GM19328 (cell line): ENCODE measurements around the gene OIP5.
"Not testable (repeated sequence)": the region's sequence is repeated elsewhere in the genome, so short reads cannot be mapped to it uniquely, and the experiment has no call there.

Experiments used
- ATAC-seq: cut with Tn5 transposase; IDR thresholded peaks from one replicate; pipeline ENCODE4 v1.9.1; 2021; ENCODE audit warnings: mild to moderate bottlenecking, moderate library complexity; ENCODE audit not compliant: unreplicated experiment

OIP5 gene

DNA sequence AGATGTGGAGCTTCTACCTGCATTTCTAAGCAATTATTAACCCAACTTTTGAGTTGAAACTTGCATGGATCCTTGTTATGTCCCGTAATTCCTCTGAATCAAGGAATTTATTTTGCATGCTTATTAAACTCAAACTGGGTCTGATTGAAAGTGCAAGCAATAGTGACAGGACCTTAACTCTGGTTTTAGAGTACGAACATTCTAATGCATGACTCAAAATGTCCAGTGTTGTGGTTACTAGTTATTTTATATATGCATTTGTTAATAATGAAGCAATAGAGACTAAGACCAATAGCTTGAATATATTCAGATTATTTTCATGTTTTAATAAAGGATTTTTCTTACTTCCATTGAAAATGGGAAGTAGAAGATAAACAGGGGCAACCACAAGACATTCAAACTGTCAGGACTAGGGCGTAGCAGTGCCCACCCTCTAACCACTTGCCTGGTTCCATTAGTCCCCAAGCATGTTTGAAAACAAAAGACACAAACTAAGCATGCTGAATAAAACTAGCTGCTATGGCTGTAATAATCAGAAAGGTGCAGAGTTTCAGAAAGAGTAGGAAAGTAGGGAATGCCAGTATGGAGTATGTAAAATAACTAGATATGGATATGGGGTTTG lies 28.1 kb downstream of the OIP5 start:
- ATAC-seq, result no peak

DNA sequence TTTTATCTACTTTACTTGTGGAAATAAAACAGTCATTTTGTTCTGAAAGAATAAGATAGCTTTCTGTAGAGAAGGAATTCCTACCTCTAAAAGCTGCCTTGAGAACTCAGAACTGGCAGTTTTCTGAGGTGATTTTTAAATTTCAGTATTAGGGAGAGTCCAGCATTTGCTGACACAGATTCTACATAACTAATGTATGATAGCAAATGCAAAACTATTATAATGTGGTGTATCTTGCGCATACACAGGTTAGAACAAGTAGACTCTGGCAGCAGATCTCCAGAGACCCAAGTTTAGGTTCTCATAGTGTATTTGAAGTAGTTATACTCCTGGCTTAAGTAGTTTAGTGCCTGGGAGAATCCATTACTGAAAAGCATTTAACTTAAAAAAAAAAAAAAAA lies 30.8 kb downstream of the OIP5 start:
- no peak for ATAC-seq

DNA sequence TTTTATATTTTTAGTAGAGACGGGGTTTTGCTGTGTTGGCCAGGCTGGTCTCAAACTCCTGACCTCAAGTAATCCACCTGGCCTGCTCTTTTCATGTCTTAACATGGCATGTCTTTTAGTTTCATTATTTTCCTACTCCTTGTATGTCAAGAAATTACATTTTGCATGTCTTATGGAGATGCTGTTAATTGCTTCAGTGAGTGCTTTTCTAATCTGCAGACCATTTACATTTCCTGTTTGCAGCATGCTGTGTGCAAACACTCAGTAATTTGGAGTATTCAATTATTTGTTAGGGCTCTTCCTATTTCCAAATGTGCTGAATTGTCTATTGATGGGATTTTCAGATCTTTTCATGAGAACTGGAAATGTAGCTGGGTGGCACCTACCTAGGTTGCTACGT lies 31.3 kb downstream of the OIP5 start:
- ATAC-seq, result not testable (repeated sequence)

DNA sequence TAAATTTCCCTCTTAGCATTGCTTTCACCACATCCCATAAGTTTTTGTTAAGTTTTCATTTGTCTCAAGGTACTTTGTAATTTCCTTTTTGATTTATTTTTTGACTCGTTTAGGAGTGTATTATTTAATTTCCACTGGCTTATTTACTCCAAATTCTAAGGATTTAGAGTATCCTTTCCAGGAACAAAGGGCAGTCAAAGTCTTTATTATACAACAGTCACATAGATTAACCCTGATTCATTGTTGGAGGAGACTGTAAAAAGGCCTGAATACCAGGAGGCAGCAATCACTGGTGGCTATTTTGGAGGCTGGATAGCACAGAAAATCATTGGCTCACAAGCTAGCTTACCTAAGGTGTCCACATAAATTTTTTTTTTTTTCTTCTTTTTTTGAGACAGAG lies 39.9 kb downstream of the OIP5 start:
- ATAC-seq, result no peak

DNA sequence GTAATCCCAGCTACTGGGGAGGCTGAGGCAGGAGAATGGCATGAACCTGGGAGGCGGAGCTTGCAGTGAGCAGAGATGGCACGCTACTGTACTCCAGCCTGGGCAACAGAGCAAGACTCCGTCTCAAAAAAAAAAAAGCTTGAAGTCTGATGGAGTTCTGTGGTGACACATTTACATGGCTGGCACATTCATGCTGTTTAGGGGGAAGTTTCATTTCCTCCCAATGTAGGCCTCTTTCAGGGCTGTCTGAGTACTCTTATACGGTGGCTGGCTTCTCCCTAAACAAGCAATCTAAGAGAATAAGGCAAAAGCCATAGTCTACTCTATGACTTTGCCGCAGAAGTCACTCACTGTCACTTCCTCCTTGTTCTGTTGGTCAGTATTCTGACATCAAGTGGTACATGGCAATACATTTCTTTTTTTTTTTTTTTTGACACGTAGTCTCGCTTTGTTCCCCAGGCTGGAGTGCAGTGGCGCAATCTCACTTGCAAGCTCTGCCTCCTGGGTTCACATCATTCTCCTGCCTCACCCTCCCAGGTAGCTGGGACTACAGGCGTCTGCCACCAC lies 41.2 kb downstream of the OIP5 start:
- peak; percentile 68 for ATAC-seq

DNA sequence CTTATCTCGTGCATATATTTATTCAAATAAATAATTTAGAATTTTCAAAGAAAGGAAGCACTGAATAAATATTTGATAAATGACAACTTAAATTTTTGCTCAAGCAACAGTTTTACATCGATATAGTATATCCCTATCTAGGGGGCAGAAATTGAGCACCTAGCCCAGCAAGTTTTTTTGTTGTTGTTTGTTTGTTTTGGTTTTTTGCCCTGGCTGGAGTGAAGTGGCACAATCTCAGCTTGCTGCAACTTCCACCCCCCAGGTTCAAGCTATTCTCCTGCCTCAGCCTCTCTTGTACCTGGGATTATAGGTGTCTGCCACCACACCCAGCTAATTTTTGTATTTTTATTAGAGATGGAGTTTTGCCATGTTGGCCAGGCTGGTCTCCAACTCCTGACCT lies 42.4 kb downstream of the OIP5 start:
- no peak for ATAC-seq

DNA sequence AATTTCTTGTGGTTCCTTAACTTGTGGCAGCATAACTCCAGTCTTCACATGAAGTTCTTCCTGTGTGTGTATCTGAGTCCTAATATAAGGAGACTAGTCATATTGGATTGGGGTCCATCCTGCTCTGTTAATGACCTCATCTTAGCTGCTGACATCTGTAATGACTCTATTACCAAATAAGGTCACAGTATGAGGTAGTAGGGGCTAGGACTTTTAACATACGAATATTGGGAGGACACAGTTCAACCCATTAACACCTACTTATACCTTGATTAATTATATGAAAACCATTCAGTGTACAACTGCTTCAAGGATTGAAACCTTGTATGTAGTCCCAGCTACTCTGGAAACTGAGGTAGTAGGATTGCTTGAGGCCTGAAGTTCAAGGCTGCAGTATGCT lies 43.9 kb downstream of the OIP5 start:
- ATAC-seq, result no peak

DNA sequence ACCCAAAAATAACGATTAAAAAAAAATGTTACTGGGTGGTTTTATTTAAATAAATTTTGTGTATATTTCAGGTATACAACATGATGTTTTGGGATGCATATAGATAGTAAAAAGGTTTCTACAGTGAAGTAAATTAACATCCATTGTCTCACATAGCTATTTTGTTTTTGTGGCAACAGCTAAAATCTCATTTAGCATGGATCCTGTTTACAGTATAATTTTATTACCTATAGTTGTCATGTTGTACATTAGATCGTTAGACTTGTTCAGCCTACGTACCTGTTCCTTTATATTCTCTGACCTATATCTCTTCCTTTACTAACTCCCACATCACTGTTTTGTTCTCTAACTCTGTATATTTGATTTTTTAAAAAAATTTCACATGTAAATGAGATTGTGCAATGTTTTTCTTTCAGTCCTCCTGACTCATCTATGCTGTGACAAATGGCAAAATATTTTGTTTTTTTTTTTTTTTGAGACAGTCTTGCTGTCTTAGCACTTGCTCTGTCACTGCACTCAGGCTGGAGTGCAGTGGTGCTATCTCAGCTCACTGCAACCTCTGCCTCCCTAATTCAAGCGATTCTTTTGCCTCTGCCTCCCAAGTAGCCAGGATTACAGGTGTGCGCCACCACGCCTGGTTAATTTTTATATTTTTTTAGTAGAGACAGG lies 45.6 kb downstream of the OIP5 start:
- no peak for ATAC-seq

DNA sequence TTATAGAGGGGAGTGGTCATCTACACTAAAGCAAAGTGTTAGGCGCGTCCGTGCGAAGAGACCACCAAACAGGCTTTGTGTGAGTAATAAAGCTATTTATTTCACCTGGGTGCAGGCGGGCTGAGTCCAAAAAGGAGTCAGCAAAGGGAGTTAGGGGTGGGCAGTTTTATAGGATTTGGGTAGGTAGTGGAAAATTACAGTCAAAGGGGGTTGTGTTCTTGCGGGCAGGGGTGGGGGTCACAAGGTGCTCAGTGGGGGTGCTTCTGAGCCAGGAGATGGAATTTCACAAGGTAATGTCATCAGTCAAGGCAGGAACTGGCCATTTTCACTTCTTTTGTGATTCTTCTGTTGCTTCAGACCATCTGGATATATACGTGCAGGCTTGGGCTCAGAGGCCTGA lies 47.1 kb downstream of the OIP5 start:
- ATAC-seq, result no peak

DNA sequence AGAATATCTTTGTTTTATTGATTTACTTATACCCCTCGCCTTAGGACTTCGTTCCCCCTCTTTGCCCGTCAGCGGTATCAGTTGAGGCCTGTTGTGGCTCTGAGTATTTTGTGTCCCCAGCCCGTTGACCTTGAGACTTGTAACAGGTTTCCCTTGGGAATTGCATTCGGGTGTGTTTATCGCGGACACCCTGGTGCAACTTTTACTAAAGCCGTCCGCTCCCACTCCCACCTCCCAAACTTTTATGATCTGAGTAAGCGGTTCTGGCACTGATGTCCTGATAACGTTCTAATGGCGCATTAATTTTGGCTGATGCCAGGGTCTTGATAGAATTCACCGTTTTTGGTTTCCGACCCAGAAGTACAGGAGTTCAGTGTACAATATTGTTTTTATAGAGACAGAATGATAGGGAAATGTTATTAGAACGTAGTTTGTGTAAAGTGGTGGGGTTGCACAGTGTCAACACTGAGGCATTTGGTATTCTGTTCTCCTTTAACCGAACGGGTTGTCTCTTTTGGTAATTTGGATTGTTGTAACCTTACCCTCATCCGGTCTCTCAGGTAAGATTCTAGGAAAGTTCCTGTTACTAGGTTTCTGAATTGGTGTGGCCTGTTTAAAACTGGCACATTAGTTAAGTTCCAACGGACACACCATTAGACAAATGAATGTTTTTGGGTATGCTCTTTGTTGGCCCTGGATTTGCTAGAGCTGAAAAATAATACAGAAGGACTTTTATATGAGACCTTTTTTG lies 47.8 kb downstream of the OIP5 start:
- ATAC-seq, result no peak

DNA sequence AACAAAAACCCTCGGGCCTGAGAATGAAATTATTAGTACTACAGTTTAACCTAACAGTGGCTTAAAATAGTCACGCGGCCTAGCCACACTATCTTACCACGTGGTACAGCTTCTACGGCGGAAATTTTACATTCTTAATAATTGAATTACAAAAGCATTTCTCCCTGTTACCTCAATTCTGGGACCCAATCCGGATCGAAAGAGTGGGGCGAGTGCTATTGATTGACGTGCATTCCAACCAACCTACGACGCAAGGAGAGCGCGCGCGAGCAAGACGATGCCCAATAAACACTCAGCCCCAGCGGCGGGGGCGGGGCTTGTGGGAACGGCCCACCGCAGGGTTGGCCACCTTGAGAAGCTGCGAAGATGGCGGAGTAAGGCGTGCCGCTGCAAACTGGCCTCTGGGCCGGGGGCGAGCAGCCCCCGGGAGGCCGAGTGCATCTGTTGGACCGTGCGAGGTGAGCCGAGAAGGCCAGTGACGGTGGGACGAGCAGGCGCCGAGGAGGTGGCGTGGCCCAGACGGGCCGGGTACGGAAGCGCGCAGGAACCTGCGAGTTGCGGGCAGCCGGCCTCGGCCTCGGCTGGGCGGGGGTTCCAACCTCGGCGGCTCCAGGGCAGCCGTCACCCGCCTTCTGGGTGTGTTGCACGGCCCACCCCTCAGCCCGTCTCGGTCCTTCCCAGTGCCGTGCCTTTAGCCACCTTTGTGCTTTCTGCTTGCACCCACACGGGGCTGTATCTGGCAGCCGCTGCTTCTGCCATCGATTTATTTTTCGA lies 48.6 kb downstream of the OIP5 start:
- ATAC-seq, result peak; percentile 94

DNA sequence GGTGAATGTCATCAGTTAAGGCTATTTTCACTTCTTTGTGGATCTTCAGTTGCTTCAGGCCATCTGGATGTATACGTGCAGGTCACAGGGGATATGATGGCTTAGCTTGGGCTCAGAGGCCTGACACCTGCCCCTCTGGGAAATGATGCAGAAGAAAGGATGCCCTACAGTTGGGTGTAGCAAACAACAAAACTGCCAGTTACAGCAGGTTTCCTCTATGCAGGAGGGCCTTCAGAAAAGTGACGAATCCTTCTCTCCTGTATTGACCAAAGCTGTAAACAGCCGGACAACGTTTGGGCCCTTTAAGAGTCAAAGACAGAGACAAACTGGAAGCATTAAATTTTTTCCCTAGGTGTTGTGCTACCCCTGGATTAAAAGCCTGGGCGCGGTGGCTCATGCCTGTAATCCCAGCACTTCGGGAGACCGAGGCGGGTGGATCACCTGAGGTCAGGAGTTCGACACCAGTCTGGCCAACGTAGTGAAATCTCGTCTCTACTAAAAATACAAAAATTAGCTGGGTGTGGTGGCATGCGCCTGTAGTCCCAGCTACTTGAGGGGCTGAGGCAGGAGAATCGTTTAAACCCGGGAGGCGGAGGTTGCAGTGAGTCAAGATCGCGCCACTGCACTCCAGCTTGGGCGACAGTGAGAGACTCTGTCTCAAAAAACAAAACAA lies 49.3 kb downstream of the OIP5 start:
- not testable (repeated sequence) for ATAC-seq

DNA sequence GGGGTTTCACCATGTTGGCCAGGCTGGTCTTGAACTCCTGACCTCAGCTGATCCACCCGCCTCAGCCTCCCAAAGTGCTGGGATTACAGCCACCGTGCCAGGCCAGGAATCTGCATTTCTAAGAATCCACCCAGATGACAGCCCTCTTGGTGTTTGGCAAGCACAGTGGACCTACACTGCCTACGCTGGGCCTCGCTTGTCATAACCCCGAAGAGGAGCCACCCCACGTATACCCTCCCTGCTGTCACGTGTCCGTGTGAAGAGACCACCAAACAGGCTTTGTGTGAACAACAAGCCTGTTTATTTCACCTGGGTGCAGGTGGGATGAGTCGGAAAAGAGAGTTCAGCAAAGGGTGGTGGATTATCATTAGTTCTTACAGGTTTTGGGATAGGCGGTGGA lies 50.0 kb downstream of the OIP5 start:
- not testable (repeated sequence) for ATAC-seq

DNA sequence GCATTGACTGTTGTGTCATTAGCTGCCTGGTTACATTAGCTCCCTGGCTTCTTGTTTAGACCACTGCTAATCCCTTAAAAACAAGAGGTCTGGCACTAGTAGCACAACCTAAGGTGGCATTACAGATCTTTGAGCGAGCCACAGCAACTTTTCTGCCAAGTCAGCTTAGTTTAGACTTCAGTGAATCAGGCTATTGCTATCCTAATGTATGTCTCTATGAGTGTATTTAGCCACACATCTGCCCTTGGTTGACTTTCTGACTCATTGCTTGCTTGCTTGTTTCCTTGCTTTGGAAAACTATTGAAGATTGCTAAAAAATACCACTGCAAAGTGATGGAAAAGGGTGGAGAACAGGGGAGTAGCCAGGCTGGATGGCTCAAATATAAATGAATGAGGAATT lies 51.2 kb downstream of the OIP5 start:
- ATAC-seq, result no peak

DNA sequence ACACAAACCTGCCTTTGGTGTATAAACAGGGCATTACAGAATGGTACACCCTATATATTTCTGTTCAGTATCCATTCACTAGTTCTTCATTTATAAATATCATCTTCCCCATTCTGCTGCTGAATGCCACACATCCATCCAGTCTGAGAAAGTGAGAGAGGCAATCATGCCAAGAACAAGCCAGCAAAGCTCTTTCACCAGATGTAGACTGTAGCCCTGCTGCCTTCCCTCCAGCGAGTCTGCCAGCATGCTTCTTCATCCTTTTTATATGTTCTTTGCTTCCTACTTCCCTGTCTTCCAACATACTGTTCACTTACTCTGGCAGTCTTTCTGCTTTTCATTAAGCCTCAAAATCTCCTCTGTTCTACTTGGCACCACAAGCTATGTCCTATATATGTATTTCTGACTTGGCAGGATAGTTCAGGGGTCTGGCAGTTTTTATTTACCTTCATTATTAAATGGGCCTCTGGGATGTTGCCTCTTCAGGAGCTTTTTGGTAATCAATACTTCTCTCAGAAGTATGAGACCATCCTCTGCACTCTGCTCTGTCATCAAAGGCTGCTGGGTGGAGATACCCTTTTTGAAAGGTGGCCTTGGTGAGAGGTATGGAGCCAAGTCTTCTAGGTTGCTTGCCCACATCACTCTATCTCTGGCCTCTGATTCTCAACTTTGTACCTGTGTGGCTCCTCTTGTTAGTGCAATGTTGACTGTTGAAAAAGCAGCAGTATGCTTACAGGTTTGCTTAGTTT lies 52.7 kb downstream of the OIP5 start:
- ATAC-seq, result no peak

DNA sequence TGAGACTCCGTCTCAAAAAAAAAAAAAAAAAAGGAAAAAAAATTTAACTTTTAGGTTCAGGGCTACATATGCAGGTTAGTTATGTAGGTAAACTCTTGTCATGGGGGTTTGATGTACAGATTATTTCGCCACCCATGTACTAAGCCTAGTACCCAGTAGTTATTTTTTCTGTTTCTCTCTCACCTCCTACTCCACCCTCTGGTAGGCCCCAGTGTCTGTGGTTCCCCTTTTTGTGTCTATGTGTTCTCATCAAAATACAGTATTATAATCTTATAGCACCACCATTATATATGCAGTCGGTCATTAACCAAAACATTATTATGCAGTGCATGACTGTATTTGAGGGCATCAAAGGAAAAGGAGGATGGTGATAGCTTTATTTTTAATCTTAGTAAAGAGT lies 54.1 kb downstream of the OIP5 start:
- no peak for ATAC-seq

DNA sequence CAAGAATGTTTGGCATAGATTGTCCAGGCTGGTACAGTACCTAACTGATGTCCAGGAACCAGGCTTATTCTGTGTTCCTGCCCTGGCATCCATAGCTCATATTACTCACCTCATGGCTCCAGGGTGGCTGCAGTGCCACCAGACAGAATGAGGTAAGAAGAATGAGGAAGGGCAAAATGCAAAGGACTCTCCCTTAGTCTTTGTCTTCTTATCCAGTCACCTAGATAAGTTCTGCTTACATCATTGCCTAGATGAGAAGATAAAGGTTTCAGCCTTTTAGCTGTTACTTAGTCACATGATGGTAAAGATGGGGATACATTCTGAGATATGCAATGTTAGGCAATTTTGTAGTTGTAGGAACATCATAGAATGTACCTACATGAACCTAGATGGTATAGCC lies 55.6 kb downstream of the OIP5 start:
- no peak for ATAC-seq

DNA sequence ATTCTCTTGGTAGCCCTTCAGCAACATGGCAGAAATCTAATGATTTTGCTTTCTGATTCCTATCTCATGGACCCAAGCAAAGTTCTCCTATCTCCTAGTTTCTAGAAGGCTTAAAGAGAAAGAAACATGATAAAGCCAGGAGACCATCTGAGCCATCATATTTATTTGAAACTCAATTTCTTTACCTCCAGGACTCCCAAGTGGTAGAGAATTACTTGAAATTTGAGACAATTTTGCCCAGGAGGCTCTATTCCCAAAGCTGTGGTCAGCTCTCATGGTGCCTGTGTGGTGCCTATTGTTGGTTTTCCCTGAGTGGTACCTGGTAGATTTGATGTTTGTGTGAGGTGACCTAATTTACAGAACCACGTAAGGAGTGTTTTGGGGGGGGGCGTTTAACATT lies 62.5 kb downstream of the OIP5 start:
- no peak for ATAC-seq

DNA sequence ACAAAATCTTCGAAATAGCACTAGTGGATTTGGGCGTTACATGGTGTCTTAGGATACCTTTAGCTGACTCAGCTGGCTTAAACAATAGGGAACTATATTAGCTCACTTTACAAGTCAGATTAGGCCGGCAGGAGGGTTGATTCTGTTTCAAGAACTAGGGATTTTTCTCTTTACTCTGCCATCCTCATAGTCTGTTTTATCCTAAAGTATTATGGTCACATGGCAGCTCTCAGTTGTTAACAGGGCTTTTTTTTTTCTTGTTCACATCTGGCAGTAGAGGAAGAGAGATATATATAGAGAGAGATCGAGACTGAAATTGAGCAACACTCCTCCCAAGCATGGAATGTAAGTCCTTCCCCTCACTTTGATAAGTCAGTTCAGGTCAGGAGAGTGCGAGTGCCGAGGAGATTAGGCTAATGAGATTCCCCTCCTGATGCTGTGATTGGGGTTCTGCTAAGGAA lies 68.5 kb downstream of the OIP5 start:
- no peak for ATAC-seq

DNA sequence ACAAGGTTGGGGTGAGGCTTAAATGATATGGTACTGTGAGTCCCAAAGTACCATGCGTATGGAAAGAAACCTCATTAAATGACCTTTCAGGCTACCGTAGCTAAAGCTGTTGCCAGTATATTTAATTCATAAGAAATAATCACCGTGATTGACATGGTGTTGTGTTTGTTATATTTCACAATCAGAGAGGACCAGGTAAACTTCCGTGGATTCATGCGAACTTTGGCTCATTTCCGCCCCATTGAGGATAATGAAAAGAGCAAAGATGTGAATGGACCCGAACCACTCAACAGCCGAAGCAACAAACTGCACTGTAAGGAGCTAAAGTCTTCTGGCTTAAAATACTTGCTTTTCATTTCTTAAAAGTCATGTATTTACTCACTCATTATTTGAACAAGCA lies 69.8 kb downstream of the OIP5 start:
- ATAC-seq, result no peak
